NCI-H345 treated with DMSO at 0.1 percent for 48 hours (cell line): ENCODE measurements around the gene SACS.

ENCODE experiments used
- DNase-seq: peaks from one replicate; lab custom pipeline; 2025; ENCODE audit not compliant: unreplicated experiment; lab: John Stamatoyannopoulos, UW

SACS gene

DNA sequence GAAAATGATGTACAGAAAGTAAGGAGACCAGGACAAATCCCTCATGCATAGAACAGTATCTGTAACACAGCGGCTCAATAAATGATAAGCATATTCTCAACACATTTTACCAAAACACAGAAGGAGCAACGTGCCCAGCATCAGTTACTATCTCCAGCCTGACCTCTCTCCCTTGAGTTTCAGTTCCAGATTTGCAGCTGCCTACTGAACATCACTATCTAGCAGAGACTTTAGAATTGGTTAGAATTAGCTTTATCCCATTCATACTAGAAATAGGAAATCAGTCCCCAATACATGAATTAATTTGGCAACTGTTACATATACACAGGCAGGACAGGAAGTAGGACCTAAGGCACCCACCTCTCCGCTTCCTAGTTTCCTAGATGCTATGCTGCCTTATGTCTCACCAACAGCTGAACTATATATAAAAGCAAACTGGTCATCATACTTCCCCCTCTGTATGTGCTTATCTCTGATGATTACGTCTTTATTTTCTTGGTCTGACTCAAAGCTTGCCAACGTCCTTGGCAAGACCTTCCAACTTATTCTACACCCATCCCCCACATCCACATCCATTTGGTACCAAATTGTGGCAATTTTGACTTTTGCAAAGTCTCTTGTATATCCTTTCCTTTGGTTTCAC, 61.1 kb downstream of the SACS start:
- DNase-seq, result no peak

DNA sequence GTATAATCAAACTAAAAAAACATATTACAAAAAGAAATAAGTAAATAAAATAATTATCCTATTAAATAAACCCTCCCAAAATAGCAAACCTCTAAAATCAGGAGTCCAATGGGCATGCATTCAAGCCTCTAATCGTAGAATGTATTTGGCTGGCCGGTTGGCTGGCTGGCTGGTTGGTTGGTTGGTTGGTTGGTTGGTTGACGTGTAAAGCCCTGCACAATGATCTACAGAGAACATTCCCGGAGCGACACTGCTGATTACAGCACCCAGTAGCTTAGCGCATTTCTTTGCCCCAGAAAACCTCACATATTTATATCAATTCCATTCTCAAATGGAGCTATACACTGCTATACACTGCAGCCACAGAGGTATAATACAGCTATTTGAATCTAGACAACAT, 65.6 kb downstream of the SACS start:
- no peak for DNase-seq

DNA sequence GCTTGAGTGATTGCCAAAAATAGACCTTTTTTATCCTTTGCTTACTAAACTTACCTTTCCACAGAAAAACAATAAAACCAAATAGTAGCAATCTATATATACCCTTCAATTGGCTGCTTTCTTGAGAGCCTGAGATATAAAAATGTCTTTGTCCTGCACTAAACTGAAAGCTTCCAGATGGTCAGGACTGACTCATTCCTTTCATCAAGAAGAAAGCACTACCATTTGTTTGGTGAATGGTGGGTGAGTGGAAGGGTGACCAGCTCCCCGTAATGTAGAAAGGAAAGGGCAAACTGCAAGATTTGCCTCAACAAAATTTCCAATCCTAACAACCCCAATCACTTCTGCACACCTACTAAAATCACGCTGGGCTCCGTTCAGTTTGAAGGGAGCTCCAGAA, 67.8 kb downstream of the SACS start:
- no peak for DNase-seq

DNA sequence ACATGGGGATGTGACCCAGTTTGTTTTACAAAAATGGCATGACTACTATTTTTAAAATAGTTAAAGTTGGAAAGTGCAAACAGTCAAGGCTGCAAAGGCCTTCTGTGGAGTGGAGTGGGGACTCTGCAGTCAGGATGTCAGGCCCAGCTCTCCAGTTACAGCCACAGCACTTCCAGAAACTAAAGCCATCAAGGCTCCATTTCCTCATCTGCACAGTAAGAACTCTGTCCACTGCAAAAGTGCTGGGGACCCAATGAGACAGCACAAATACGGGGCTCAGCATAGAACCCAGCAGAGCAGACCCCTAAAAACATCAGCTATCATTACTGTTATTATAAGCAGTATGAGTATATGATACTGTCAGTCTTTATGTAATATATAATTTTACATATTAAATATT, 73.6 kb downstream of the SACS start:
- no peak for DNase-seq

DNA sequence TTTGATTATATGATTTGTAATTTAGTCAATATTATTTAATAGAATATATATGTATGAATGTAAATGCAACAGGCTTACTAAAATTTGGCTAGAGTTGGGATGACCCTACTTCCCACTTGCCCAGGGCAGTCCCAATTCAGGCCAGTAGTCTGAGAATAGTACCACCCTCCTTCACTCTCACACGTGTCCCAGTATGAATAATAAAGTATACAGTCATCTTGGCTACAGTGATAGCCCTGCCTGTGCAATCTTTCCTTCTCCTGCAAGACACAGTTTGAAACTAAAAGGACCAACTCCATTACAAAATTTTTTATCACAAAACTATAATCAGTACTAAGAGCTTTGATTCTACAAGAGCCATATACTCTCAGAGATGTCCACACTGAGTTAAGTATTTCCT, 76.2 kb downstream of the SACS start:
- DNase-seq, result no peak

DNA sequence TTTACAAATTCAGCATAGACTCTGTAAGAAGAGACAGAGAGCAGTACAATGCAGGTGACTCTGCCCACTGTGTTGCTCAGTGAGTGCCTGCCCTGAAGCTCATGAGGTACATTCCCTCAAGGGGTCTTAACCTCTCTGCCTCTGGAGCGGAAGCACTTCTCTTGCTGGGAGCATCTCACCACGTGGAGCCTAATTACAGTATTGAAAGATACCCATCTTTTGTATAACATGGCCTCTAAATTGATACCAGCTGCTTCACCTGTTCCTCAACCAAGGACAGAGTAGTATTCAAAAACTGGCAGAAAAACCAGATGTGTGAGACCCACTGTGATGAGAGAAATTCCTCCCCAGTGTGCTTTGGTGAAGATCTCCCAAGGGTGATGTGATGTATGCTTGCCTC, 77.1 kb downstream of the SACS start:
- DNase-seq, result no peak

DNA sequence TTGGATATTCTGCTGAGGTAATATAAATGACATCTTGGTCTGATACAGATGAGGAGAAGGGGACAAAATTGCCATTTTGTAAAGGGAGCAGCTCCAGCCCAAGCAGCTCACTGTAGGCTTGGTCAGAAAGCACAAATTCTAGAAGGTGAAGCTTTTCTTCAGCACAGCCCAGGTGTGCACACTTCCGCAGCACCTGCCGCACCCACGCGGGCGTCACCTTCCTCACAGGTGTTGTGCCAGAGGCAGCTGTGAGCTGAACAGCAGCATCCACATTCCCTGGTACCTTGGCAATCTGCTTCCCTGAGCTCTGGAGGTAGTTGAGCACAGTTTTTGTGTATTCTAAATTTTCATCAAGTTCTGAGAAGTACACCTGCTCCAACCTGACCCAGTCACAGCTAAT, 79.0 kb downstream of the SACS start:
- DNase-seq, result no peak

DNA sequence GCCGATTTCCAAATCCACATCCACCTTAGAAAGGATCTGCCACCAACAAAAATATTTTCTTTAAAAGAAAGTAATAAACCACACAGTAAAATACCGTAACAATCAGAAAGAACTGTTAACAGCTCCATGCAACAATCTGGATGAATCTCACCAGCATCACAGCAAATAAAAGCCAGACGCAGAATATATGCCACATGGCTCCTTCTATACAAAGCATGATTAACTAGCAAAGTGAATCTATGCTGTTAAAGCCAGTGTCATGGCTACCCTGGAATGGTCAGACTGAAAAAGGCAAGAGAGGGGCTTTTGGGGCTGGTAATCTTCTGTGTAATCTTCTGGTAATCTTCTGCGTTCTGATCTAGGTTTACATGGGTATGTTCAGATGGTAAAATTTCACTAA, 81.3 kb downstream of the SACS start:
- DNase-seq, result no peak

DNA sequence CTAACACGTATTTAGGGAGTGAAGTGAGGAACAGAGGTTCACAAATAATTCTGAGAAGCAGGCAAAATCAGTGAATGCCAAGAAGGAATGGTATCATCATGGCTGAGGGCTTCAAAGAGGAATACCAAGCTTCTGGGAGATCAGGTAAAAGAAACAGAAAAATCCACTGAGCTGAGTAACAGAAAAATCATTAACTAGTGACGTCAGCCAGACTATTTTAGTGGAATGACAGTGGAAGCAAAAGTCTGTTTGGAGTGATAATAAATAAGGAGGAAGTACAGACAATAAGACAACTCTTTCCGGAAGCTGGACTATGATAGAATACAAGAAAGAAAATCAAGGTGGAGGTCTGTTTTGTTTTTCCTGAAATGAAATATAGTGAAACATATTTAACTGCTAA, 83.5 kb downstream of the SACS start:
- DNase-seq, result no peak

DNA sequence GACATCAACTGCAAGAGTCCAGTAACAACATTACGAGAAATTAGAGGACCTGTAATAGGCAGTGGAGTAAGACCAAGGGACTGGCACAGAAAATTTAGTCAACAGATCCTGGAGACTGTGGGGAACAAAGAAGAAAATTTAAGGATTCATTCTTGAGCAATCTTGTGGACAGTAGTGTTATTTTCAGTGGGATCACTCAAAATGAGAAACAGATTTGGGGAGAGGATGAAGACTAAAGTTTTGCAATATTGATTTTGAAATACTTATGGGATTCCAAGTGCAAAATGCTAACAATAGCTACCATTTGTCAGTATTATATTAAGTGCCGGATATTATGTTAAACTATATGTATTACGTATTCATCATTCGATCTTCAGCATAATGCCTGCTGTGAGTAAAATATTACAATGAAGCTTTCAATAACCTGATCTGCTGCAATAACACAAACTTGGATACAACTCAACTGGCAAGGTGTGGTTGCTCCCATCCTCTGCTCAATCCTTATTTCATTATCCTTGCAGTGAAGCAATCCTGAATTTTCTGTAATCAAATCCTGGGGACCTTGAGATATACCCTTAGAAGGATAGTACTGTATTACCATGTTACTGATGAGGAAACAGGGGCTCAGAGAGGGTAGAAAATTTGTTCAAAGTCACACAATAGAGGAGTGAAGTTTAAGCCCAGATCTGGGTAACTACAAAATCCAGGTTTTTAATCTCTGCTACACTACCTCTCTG, 84.2 kb downstream of the SACS start:
- DNase-seq, result no peak

DNA sequence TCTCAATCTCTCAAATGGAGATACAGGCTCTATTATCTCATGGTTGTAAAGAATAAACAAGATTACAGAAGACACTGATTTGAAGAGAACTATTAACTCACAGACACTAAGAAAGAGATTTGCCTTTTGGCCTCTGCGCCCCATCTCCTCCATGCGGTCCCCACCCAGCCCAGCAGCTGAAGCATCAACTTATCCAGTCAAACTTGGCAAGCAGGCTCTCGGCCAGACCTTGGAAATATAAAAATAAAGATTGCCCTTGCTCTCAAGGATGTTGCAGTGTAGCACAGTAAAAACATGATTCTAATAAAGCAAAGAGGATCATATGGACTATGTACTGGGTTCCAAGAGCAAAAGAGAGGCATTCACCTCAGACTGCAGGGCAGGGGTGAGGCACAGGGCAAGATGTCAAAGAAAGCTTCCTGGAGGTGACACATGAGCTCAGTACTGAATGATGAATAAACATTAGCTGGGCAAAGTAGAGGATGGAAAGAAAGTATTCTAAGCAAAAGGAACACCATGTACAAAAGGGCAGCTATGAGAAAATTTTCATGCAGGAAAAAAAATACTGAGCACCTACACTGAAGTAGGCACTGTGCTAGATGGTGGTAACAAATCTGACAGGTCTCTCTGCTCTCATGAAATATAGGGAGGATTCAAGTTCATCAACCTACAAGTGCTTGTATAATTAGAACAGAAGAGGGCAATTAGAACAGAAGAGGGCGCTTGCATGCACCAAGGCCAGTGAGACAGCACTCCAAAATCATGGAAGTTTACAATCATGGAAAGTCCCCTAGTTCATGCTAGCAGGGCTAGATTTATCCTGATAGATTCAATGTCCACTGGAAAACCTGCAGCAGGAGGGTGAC, 85.0 kb downstream of the SACS start:
- DNase-seq, result no peak

DNA sequence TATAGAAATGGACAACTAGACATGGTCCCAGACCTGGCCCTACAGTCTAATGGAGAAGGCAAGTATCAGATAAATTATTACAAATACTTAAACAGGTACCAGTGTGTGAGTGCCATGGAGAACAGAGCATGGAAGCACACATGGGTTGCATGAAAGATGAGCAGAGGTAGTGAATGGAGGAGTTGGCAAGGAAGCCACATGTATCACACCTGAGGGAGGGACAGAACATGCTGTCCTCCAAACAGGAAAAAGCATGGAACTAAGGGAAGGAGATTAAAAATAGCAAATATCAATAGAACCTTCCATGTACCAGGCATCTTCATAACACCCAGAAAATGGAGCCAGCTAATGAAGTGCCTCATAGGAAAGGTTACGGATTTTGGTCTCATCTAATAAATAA, 85.9 kb downstream of the SACS start:
- no peak for DNase-seq

DNA sequence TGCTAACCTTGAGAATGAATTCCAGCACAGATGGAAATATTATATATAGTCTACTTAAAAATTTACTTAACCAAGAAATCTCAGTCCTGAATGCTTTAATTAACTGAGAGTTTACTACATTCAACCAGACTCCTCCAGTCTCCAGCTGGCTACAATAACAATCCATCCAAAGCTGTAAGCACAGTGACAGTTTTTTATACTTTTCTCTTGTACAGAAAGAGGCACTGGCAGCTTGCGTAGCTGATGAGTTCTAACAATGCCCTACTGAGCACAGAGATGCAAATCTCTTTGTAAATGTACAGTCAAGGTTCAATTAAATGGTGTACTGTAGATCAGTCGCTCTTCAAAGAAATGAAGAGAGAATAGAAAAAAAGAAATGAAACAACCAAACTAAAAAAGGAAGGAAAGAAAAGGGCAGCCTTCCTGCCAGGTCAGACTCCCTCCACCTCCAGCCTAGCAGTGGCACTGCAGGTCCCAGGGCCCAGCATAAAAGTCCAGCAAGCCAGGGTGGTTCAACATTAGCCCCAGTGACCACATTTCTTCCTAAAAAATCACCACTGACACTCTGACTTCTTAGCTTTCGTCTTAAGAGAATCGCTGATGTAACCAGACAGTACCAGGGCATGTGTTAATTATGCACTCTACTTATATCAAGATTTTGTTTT, 88.4 kb downstream of the SACS start:
- no peak for DNase-seq

DNA sequence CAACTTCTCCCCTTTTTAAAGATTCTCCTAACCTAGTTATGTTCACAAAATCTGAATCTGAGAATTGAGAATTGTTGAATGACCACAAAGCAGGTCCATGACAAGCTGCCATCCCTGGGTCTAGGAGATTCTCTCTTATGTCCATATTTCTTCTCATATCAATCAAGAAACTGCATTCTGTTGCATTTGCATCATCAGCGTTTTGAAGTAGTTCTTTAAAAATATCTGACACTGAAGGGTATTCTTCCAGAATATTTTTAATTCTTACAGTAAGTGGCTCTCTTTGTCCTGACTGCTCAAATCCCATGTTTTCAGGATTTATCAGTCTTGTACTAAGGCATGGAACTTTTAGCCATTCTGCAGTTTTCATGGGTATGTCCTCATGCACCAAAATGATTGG, 94.3 kb downstream of the SACS start:
- DNase-seq, result no peak

DNA sequence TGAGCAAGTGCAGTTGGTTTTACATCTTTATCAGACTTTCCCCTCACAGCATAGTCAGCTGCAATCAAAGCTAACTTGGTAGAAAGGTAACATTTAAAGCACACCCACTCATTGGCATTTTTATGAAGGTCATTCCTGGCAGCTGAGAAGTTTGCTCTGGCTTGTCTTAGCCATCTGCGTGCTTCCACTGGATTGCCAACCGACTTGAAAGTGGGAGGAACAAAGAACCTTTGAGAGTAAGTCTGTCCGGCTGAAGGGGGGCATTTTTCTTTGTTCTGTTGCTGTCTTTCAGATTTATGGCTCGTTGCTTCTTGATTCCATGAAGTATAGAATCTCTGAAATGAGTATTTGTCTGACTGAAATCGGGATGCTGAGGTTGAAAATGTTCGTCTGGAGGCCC, 103.1 kb downstream of the SACS start:
- DNase-seq, result no peak

DNA sequence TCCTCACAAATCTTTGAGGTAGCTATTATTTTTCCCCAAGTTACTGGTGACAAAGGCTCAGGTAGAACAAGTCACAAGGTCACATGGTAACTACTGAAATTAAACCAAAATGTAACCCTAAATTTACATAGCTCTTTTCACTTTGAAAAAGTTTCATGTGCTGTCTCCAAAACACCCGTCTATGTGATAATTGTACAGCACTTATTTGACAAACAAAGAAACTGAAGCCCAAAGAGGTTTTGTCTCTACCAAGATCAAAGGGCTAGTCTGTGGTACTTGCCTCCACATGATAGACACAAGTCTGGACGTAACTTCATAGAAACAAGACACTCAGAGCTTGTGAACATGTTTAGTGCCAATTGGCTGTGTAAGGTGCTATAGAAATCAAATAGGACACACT, 108.3 kb downstream of the SACS start:
- DNase-seq, result no peak

DNA sequence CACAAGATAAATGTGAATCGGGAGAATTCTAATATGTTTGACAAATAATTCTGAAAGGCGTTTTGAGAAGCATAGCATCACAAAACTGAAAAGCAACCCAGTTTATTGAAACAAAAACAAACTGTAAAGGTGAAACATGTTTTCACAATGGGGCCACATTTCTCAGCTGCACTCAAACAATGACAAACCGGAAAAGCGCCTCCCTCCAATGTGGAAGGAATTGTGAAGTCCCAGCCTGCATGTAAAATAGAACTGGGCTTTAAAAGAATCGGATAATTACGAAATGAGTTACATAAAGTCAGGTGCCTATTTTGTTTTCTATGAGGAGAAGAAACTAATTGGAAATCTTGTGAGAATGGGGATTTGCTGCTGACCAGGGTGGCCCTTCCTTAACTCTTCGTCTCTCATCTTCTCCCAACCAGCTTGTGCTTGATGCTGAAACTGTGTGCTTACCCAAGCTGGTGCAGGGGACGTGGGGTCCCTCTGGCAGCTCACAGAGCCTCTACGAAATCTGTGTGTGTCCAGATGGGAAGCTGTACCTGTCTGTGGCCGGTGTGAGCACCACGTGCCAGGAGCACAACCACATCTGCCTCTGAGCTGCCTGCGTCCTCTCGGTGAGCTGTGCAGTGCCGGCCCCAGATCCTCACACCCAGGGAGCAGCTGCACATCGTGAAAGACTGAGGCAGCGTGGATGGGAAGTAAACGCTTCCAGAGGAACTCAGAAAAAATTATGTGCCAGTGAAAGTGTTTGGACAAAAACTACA, 109.4 kb downstream of the SACS start:
- DNase-seq, result no peak

DNA sequence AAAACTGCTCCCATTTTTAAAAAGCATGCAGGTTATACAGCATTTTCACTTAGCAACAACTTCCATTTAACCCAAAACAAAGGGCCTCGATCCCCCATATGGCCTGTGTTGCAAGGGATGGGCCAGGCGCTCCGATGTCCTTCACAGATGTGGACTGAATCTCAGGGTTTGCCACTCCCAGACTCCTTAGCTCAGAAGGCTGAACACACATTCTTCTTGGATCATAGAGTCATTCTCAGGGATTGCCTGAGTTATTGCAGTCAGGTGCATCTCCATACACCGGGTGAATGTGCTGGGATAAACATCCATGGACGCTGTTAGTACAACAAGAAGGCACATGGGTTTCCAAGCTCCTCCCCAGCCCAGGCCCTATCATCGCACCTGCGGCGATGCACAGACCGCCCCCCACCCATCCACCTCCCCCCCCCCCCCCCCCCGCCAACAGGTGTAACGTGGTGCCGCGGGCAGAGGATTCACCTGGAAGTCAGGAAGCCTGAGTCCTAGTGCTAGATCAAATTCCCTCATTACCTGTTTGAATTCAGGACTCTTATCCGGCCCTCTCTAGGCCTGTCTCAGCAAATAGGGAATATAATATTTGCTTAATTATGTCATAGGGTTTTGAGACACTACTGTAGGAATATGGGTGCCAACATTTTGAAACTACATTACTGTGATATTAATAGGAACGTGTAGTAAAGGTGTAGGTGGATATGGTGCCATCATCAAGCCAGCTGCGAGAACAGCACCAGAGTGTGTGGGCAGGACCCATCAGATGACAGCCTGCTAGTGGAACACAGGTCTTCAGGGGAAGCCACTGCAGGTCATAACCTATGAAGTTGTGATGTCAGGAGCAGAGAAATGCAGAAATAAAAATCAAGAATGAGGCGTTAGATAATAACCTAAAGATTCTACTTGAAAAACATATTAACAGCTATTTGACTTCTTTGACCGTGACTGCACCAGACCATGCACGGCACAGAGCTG, 110.9 kb downstream of the SACS start:
- no peak for DNase-seq

DNA sequence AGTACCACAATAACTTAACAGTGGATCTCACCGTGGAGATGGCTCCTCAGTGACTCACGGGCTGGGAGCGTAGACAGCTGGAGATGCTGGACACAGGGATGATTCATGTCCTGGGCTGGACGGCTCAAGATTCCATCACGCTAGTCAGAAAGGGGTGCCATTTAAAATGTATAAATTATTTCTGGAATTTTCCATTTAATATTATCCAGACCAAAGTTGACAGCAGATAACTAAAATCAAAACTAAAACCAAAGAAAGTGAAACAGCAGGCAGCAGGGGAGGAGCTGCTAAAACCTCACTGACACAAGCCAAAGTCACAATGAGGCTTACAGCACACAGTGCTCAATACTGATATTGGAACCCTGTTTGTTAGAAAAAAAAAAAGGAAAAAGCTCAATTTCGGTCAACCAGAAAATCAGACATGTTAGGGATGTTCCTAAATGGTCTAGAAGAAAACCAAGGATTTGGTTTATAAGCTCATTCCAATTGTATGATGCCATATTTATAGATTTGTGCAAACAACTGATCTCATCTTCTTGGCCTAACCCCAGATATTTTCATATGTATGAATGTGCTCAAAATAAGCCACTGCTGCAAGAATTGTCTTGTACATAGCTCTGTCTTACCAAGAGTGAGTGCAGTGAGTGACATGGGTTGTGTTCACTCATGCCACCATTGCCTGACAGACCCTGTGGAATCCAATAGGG, 111.8 kb downstream of the SACS start:
- no peak for DNase-seq
